ENCODE data around the gene CASP8AP2. TPM values are rescaled to one million over a fixed set of nuclear protein-coding genes. Genes with fewer than 3 reads are reported as not detected.
"Not testable (repeated sequence)": the region's sequence is repeated elsewhere in the genome, so short reads cannot be mapped to it uniquely, and the experiment has no call there.

The CASP8AP2 gene
- polyA plus RNA-seq, 3 donors: 3.5 to 10.5 (median 7.4) TPM

DNA sequence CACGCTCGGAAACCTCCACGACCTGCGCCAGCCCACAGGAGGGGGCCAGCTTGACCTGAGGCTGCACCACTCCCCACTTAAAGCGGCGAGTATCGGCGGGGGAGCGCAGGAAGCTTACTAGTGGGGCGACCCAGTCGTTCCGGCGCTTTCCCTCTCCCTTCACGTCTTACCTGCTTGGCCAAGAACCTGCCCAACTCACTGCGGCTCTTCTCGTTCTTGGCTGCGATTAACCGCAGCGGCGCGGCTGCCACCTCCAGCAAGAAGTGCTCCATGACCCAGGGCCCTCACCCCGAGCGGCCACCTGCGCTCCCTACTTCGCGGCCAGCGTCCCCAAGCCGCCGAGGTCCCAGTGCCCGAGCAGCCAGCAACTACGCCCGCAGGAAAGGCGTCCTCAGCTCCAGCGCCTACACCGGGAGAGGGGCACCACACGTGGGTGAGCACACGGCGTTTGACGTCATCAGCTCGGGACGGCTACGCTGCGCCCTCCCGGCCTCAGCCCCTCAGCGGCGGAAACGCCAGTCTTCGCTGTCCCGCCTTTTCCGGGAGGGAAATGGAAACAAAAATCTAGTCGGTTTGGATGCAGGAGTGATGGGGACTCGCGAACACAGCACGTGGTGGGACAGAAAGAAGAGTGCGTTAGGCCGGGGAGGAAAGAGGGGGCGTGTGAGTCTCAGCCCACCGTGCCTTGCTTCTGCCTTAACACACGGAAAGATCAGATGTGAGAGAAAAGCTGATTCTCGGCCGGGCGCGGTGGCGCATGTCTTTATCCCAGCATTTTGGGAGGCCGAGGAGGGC, 10.1 kb upstream of the CASP8AP2 start, which contains the start of gene MDN1:
TSS of gene MDN1 (minus strand) at position 459 of the 795 bp plus-strand sequence. CDS start at position 272, 187 bp downstream.
- intact Hi-C loops (cut with micrococcal nuclease): loop anchor here in 1 of 2 donors (10.0 kb wide), 1 partner anchor 855 kb away; the partner anchor contains the start of gene RNGTT
- H3K79me2 ChIP-seq (ENCODE audit: insufficient read depth, low read length): peaks cover 48% of the 10 kb centered on the region

DNA sequence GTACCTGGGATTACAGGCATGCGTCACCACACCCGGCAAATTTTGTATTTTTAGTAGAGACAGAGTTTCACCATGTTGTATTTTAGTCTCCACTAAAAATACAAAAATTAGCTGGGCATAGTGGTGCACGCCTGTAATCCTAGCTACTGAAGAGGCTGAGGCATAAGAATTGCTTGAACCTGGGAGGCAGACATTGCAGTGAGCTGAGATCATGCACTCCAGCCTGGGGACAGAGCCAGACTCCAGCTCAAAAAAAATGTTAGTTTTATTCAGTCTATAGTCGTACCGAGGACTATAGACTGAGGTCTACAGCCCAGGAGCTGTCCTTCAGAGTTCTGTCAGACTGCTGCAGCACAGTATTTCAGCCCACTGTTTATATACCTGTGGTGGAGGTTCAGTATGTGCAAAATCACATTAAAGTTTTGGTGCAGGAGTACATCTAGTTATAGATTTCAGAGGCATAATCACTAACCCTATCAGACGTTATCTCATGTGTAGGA, 3.6 kb upstream of the CASP8AP2 start:
- H3K27ac Mint-ChIP-seq: no peak overlapping the region
- no peak overlapping the region for H3K4me2 ChIP-seq (replicated peaks; ENCODE audit: extremely low read depth, low read length, poor library complexity, severe bottlenecking)
- no peaks in the 10 kb centered on the region for H3K36me3 ChIP-seq (replicated peaks in 1 of 2; ENCODE audit: control insufficient read depth in 1 of 2, insufficient read depth in 2 of 2, low read length in 2 of 2)
- H3K4me1 ChIP-seq (ENCODE audit: control insufficient read depth in 1 of 2, insufficient read depth in 2 of 2, low read length in 2 of 2): peaks cover 13 to 18% of the 10 kb centered on the region in 2 donors
- DNase-seq: no peak
- TF ChIP-seq, protein P1, sequence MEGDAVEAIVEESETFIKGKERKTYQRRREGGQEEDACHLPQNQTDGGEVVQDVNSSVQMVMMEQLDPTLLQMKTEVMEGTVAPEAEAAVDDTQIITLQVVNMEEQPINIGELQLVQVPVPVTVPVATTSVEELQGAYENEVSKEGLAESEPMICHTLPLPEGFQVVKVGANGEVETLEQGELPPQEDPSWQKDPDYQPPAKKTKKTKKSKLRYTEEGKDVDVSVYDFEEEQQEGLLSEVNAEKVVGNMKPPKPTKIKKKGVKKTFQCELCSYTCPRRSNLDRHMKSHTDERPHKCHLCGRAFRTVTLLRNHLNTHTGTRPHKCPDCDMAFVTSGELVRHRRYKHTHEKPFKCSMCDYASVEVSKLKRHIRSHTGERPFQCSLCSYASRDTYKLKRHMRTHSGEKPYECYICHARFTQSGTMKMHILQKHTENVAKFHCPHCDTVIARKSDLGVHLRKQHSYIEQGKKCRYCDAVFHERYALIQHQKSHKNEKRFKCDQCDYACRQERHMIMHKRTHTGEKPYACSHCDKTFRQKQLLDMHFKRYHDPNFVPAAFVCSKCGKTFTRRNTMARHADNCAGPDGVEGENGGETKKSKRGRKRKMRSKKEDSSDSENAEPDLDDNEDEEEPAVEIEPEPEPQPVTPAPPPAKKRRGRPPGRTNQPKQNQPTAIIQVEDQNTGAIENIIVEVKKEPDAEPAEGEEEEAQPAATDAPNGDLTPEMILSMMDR (IDR thresholded peaks at IDR 0.05): no peak
- no peaks in the 10 kb centered on the region for H3K27me3 Mint-ChIP-seq (ENCODE audit: low read depth in 3 of 3)
- H3K4me3 ChIP-seq (replicated peaks in 1 of 3; ENCODE audit: low read depth in 2 of 3, low read length in 3 of 3): no peak overlapping the region
- H3K9me3 Mint-ChIP-seq: no peaks in the 10 kb centered on the region
- H3K79me2 ChIP-seq (ENCODE audit: insufficient read depth, low read length): peaks cover 14% of the 10 kb centered on the region
- H3K9me3 ChIP-seq (replicated peaks in 1 of 2; ENCODE audit: control insufficient read depth in 1 of 2, insufficient read depth in 1 of 2, low read length in 2 of 2): no peaks in the 10 kb centered on the region
- H3K9ac ChIP-seq (ENCODE audit: insufficient read depth, low read length, poor library complexity, severe bottlenecking): no peak overlapping the region
- WGBS (ENCODE audit: insufficient coverage): 100% methylated on average over 1 of the region's 6 CpGs
- H2AFZ ChIP-seq (ENCODE audit: insufficient read depth, low read depth, low read length, poor library complexity, severe bottlenecking): no peak overlapping the region
- peaks cover 6% of the 10 kb centered on the region for H4K20me1 ChIP-seq (ENCODE audit: insufficient read depth, low read length)
- intact Hi-C loops (cut with micrococcal nuclease): loop anchor here in 1 of 2 donors (10.0 kb wide), 1 partner anchor 861 kb away; the partner anchor contains the start of gene RNGTT
- H3K27ac ChIP-seq (ENCODE audit: low read depth in 1 of 2, low read length in 2 of 2): no peak overlapping the region
- H3K4me1 Mint-ChIP-seq: peaks cover 10% of the 10 kb centered on the region
- H3K4me3 Mint-ChIP-seq: no peak overlapping the region
- no peaks in the 10 kb centered on the region for H3K36me3 Mint-ChIP-seq
- no peaks in the 10 kb centered on the region for H3K27me3 ChIP-seq (ENCODE audit: control insufficient read depth in 2 of 2, insufficient read depth in 2 of 2, low read length in 2 of 2)

More for the DNA sequence above, 10.1 kb upstream of the CASP8AP2 start, which contains the start of gene MDN1:
- H3K4me1 ChIP-seq (ENCODE audit: control insufficient read depth in 1 of 2, insufficient read depth in 2 of 2, low read length in 2 of 2): peaks cover 17 to 27% of the 10 kb centered on the region in 2 donors
- Mint-ChIP-seq H3K4me1 (peaks cover 24% of the 10 kb centered on the region), H3K36me3 (no peaks in the 10 kb centered on the region), H3K9me3 (no peaks in the 10 kb centered on the region), H3K27ac (peak within 1 kb of the TSS; percentile 86 to 96 (median 92)), H3K27me3 (ENCODE audit: low read depth in 3 of 3) (no peaks in the 10 kb centered on the region), H3K4me3 (peak within 1 kb of the TSS; percentile 98 to 99)
- H3K9ac ChIP-seq (ENCODE audit: insufficient read depth, low read length, poor library complexity, severe bottlenecking): peak within 1 kb of the TSS; percentile 69
- peak within 1 kb of the TSS; percentile 67 to 97 (median 92) for H3K4me3 ChIP-seq (replicated peaks in 1 of 3; ENCODE audit: low read depth in 2 of 3, low read length in 3 of 3)
- peak within 1 kb of the TSS; percentile 78 to 81 for H3K27ac ChIP-seq (ENCODE audit: low read depth in 1 of 2, low read length in 2 of 2)
- H3K4me2 ChIP-seq (replicated peaks; ENCODE audit: extremely low read depth, low read length, poor library complexity, severe bottlenecking): peak within 1 kb of the TSS; percentile 97
- no peaks in the 10 kb centered on the region for H4K20me1 ChIP-seq (ENCODE audit: insufficient read depth, low read length)
- WGBS (ENCODE audit: insufficient coverage): under 1% methylated on average over 58 of the region's 65 CpGs
- TF ChIP-seq, protein P1 (IDR thresholded peaks at IDR 0.05): no peak
- H3K9me3 ChIP-seq (replicated peaks in 1 of 2; ENCODE audit: control insufficient read depth in 1 of 2, insufficient read depth in 1 of 2, low read length in 2 of 2): no peaks in the 10 kb centered on the region
- H2AFZ ChIP-seq (ENCODE audit: insufficient read depth, low read depth, low read length, poor library complexity, severe bottlenecking): peak within 1 kb of the TSS; percentile 95
- H3K36me3 ChIP-seq (replicated peaks in 1 of 2; ENCODE audit: control insufficient read depth in 1 of 2, insufficient read depth in 2 of 2, low read length in 2 of 2): no peaks in the 10 kb centered on the region
- DNase-seq: peak; percentile 87 to 90 (median 88)
- no peaks in the 10 kb centered on the region for H3K27me3 ChIP-seq (ENCODE audit: control insufficient read depth in 2 of 2, insufficient read depth in 2 of 2, low read length in 2 of 2)

DNA sequence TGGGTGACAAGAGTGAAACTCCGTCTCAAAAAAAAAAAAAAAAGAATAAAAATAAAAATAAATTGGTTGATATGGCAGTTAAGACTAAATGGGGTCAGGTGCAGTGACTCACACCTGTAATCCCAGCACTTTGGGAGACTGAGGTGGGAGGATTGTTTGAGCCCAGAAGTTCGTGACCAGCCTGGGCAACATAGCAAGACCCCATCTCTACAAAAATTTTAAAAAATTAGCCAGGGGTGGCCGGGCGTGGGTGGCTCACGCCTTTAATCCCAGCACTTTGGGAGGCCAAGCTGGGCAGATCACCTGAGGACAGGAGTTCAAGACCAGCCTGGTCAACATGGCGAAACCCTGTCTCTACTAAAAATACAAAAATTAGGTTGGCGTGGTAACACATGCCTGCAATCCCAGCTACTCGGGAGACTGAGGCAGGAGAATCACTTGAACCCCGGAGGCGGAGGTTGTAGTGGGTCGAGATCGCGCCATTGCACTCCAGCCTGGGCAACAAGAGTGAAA, 1.1 kb upstream of the CASP8AP2 start:
- H3K27ac ChIP-seq (ENCODE audit: low read depth in 1 of 2, low read length in 2 of 2): peak overlapping the region; percentile 76 to 94
- H3K4me1 ChIP-seq (ENCODE audit: control insufficient read depth in 1 of 2, insufficient read depth in 2 of 2, low read length in 2 of 2): peaks cover 13 to 18% of the 10 kb centered on the region in 2 donors
- peak overlapping the region; percentile 88 for H3K4me2 ChIP-seq (replicated peaks; ENCODE audit: extremely low read depth, low read length, poor library complexity, severe bottlenecking)
- Mint-ChIP-seq H3K36me3 (peaks cover 12 to 17% of the 10 kb centered on the region in 2 donors), H3K4me3 (peak overlapping the region; percentile 96 to 98), H3K27ac (peak overlapping the region; percentile 89 to 97 (median 96))
- not testable (repeated sequence) for H3K4me1 Mint-ChIP-seq; H3K27me3 Mint-ChIP-seq (ENCODE audit: low read depth in 3 of 3); H3K36me3 ChIP-seq (replicated peaks in 1 of 2; ENCODE audit: control insufficient read depth in 1 of 2, insufficient read depth in 2 of 2, low read length in 2 of 2); DNase-seq; H3K9me3 Mint-ChIP-seq; H3K27me3 ChIP-seq (ENCODE audit: control insufficient read depth in 2 of 2, insufficient read depth in 2 of 2, low read length in 2 of 2); H3K9me3 ChIP-seq (replicated peaks in 1 of 2; ENCODE audit: control insufficient read depth in 1 of 2, insufficient read depth in 1 of 2, low read length in 2 of 2); H4K20me1 ChIP-seq (ENCODE audit: insufficient read depth, low read length)
- H2AFZ ChIP-seq (ENCODE audit: insufficient read depth, low read depth, low read length, poor library complexity, severe bottlenecking): peak overlapping the region; percentile 99
- peak overlapping the region; percentile 82 for H3K9ac ChIP-seq (ENCODE audit: insufficient read depth, low read length, poor library complexity, severe bottlenecking)
- H3K4me3 ChIP-seq (replicated peaks in 1 of 3; ENCODE audit: low read depth in 2 of 3, low read length in 3 of 3): peak overlapping the region; percentile 90 to 100 (median 94)
- intact Hi-C loops (cut with micrococcal nuclease): loop anchor here in 1 of 2 donors (10.0 kb wide), 1 partner anchor 864 kb away; the partner anchor contains the start of gene RNGTT
- H3K79me2 ChIP-seq (ENCODE audit: insufficient read depth, low read length): peaks cover 29% of the 10 kb centered on the region
- WGBS (ENCODE audit: insufficient coverage): 100% methylated on average over 1 of the region's 13 CpGs
